Central memory CD4-positive, alpha-beta T cell (primary cell): Measurements from ENCODE around the gene CERS1.

Experiments used
- DNase-seq: peaks from one replicate; pipeline ENCODE4 v3.0.0; 2022

CERS1 gene

GRCh38 chr19:18856385-18857126 is 39.4 kb downstream of the CERS1 start:
- DNase-seq = no peak

DNA sequence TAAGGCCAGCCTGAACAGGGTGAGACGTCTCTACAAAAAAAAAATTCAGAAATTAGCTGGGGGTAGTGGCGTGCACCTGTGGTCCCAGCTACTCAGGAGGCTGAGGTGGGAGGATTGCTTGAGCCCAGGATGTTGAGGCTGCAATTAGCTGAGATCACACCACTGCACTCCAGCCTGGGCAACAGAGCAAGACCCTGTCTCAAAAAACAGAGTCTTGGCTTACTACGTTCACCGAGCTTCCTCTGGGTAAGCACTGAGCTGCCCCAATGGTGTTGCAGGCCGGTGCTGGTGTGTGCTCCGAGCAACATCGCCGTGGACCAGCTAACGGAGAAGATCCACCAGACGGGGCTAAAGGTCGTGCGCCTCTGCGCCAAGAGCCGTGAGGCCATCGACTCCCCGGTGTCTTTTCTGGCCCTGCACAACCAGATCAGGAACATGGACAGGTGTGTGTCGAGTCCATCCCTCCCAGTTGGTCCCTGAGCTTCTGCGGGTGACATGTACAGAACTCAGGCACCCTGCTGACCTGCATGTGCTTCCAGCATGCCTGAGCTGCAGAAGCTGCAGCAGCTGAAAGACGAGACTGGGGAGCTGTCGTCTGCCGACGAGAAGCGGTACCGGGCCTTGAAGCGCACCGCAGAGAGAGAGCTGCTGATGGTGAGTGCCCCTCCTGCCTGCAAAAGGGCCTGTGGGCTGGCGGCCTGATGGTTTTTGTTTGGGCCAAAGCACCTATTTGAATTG is 40.1 kb downstream of the CERS1 start:
- no peak for DNase-seq

DNA sequence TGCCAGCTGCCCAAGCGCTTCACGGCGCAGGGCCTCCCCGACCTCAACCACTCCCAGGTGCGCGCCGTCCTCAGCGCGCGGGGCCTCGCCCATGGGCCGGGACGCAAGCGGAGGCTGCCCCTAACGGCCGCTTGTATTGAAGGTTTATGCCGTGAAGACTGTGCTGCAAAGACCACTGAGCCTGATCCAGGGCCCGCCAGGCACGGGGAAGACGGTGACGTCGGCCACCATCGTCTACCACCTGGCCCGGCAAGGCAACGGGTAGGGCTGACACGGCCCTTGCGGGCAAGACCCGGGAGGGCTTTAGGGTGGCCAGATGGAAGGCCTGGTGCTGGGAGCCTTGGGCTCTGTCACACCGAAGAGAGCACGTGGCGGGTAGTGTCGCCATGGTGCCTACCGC is 41.0 kb downstream of the CERS1 start:
- DNase-seq = no peak

DNA sequence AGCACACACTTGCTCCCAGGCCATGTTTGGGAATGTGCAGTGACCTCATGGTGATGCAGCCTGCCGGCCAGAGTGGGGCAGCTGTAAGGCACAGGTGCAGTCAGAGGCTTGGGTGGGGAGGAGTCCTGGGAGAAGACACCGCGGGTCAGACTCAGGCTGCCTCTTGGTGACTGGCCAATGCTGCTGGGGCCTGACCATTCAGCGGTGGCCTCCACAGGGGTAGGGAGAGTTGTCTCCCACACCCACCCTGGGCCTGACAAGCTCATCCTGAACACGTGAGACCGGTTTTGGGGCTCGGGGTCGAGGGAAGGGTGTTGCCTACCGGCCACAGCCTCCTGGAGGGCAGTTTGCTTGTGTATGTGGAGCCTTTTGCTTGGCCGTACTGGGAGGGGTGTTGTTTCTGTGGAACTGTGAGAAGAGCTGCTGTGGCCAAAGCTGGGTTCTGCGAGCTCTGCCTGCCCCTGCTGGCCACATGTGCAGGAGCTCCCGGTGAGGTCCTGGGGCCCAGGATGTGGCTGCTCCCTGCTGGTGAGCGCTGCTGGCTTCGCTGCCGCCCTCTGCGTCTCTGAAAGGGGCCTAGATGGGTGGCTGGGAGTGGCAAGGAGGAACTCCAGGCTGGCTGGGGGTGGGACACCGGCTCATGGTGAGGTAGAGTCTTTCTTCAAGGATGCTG is 42.1 kb downstream of the CERS1 start:
- no peak for DNase-seq

- DNase-seq = no peak
Measured at GRCh38 chr19:18852648-18853047, 43.3 kb downstream of the CERS1 start.

GRCh38 chr19:18851673-18852325 is 44.2 kb downstream of the CERS1 start:
- no peak for DNase-seq

DNA sequence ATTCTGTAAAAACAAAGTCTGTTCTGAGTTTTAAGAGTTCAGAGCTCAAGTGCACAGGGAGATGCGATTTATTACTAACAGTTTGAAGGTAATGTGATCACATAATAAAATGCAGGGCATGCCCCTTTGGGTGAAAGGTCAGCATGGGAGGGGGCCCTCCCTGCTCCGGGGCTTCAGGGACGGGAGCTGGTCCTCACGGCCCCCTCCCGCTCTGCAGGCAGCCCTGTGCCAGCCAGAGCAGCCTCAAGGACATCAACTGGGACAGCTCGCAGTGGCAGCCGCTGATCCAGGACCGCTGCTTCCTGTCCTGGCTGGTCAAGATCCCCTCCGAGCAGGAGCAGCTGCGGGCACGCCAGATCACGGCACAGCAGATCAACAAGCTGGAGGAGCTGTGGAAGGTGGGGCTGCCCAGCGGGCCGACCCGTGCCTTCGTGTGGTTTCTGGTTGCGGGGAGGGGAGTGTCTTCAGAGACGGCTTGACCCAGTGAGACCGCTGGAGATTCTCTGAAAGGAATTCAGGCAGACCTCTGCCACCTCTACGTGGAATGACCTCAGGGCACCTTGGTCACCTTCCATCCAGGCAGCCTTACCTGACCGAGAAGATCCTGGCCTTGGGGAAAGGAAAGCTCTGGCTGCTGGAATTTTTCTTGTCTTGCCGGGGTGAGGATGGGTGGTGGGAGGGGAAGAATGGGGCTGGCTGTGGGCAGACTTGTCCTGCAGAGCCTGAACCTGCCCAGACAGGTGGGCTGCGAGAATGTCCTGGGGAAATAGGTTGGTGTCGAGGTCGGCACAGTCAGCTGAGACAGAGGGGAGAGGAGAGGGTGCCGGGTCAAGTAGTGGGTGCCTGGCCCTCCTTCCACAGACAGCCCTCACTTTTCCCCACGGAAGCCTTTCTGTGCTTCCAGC is 45.2 kb downstream of the CERS1 start:
- no peak for DNase-seq

GRCh38 chr19:18849838-18850400 is 46.0 kb downstream of the CERS1 start:
- no peak for DNase-seq

DNA sequence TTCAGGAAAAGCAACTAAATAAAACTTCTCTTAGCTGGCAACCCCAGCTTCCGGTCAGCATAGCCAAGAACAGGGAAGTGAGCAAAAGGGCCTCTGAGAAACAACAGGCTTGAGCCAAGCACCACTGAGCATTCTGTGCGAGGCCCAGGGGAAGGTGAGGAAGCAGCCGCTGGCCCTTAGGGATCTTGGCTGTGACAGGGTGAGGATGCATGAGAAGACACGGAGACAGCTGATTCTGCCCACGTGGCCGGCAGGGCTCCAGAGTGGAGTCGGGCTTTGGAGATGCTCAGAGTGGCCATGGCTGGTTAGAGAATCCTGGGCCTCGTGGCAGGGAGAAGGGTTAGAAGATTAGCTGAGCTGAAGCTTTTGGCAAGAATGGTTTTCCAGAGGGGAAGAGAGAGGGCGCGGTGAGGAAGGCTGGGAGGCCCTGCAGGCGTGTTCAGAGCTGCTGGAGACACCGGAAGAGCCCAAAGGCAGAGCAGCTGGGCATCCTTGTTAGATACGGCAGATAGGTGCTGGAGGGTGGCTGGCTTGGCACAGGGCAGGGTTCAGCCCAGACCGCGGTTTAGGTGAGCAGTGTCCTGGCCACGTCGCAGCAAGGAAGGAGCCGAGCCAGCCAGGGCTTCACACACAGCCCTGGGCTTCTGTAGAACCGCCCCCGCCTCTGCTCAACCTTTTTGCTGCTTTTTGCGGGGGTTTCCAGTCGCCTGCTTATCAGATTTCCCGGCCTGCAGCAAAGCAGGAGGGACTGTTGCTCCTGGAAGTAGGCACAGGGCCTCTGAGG is 46.9 kb downstream of the CERS1 start:
- DNase-seq = no peak

DNA sequence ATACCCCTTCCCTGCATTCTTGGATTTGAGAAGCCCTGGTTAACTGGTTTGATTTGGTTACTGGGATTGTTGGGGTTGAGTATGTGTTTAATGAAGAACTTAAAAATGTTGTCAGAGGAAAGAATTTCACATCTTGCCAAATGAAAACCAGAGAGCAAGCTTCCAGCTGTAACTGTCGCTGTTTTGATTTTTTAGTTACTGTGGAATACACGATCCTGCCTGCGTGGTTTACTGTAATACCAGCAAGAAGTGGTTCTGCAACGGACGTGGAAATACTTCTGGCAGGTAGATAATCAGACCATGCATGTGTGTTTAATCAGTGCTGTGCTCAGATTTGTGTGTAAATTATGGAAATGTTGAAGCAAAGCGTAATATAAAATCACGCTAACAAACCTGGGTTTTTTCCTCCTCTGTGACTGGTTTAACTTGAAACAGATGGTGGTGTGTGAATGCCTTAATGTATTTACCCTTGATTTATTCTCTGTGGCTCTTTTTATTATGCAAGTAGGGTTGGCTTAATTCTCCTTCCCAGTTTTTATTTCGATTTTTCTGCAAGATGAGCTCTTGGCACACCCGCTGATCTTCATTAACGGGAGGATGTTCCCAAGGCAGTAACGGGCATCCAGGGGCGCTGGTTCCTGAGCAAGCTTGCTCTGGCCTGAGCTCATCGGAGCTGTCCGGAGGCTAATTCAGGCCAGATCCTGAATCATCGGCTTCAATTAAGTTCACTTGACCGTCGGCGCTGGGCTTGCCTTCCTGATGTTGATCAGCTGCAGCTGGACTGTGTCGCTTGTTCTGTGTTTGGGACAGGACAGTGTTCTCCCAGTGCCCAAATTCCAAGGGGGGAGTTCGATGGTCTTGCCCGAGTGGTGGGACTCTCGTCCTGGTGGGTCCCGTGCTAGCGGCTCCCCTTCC is 48.2 kb downstream of the CERS1 start:
- no peak for DNase-seq

GRCh38 chr19:18846862-18847548 is 49.0 kb downstream of the CERS1 start:
- peak; percentile 40 for DNase-seq

DNA sequence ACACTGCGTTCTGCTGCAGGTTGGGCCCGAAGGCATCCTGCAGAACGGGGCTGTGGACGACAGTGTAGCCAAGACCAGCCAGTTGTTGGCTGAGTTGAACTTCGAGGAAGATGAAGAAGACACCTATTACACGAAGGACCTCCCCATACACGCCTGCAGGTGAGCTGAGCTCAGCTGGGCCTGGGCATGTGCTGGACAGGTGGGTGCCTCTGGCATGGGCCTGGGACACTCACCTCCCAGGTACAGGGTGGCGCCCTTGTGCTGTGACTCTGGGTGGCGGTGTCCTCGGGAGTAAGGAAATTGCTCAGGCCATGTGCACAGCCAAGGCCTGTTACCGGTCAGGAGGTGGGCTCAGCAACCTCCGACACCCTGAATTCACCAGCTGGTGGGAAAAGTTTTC is 50.0 kb downstream of the CERS1 start:
- DNase-seq = no peak

- DNase-seq = no peak
Measured at GRCh38 chr19:18844806-18845329, 51.1 kb downstream of the CERS1 start.

- no peak for DNase-seq
Measured at GRCh38 chr19:18843960-18844359, 52.0 kb downstream of the CERS1 start.

- no peak for DNase-seq
Measured at GRCh38 chr19:18842166-18842565, 53.8 kb downstream of the CERS1 start.

DNA sequence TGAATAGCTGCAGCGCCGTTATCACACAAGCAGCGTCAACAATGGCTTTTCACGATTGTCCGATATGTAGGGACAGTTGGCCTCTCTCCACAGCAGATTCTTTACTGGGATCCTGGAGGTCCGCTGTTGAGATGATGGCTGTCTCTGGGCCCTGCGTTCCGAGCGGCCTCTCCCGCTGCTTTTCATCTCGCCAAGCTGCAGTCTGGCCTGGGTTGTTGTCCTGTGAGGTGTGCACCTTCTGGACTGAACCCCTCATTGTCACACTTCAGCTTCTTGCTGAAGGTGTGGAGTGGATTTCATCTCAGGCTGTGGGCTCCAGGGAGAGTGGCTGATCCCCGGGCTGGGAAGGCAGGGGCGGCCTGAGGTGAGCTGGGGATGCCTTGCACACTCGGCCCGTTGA is 54.6 kb downstream of the CERS1 start:
- no peak for DNase-seq

- no peak for DNase-seq
Measured at GRCh38 chr19:18840288-18841267, 55.4 kb downstream of the CERS1 start.
